Activated T-helper 17 cell treated with anti-CD3 and anti-CD28 coated beads, Interleukin-2, amount 50 U/mL, for 72 hours (primary cell): Measurements from ENCODE around the gene CASP8AP2. TPM values are rescaled to one million over a fixed set of nuclear protein-coding genes. Genes with fewer than 3 reads are reported as not detected.
"Not testable (repeated sequence)": the region's sequence is repeated elsewhere in the genome, so short reads cannot be mapped to it uniquely, and the experiment has no call there.

Experiments
- ATAC-seq: fragments of 150-1000 bp; cut with Tn5 transposase; replicated peaks from 2 replicates; pipeline ENCODE4 v1.10.0; 2021; ENCODE audit warnings: mild to moderate bottlenecking, moderate library complexity
- H3K27ac Mint-ChIP-seq: one replicate; pipeline ENCODE4 v1.8.0; 2022; ENCODE audit warnings: mixed read lengths
- H3K27me3 Mint-ChIP-seq: one replicate; pipeline ENCODE4 v1.8.0; 2022; ENCODE audit warnings: mixed read lengths
- H3K36me3 Mint-ChIP-seq: one replicate; pipeline ENCODE4 v1.8.0; 2022; ENCODE audit warnings: low read depth, mild to moderate bottlenecking, mixed read lengths
- H3K4me1 Mint-ChIP-seq: one replicate; pipeline ENCODE4 v1.8.0; 2022; ENCODE audit warnings: mixed read lengths
- H3K4me3 Mint-ChIP-seq: one replicate; pipeline ENCODE4 v1.8.0; 2022; ENCODE audit warnings: mild to moderate bottlenecking, mixed read lengths
- H3K9me3 Mint-ChIP-seq: one replicate; pipeline ENCODE4 v1.8.0; 2022; ENCODE audit warnings: mixed read lengths
- total RNA-seq, 2 donors: library from RNA; stranded (reverse); gene quantifications; one replicate each; pipeline ENCODE4 v1.2.3, GENCODE V29; 2022

The CASP8AP2 gene
- total RNA-seq, 2 donors from 2014 or later: 20.4 to 25.6 TPM

DNA sequence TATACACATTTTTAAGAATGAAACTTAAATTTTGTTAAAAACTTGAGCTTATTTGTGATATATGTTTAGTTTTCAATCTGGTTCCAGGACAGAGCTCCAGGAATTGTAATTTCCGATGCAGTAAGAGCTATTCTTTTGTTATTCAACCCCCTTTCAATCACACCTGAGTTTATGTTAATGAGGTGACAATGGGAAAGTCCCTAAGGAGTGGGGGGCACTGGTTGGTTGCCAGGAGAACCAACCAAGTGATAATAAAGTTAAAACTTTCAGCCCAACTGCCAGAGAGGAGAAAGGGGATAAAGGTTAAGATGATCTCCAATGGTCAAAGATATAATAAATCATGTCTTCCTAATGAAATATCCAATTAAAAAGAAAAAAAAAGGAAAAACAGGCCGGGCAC lies 29.9 kb upstream of the CASP8AP2 start:
- ATAC-seq: no peak
- H3K36me3 Mint-ChIP-seq: peaks cover 76% of the 10 kb centered on the region
- no peak overlapping the region for H3K27ac Mint-ChIP-seq
- H3K9me3 Mint-ChIP-seq: no peaks in the 10 kb centered on the region
- H3K4me1 Mint-ChIP-seq: peaks cover 7% of the 10 kb centered on the region
- H3K4me3 Mint-ChIP-seq: no peak overlapping the region
- H3K27me3 Mint-ChIP-seq: no peaks in the 10 kb centered on the region

DNA sequence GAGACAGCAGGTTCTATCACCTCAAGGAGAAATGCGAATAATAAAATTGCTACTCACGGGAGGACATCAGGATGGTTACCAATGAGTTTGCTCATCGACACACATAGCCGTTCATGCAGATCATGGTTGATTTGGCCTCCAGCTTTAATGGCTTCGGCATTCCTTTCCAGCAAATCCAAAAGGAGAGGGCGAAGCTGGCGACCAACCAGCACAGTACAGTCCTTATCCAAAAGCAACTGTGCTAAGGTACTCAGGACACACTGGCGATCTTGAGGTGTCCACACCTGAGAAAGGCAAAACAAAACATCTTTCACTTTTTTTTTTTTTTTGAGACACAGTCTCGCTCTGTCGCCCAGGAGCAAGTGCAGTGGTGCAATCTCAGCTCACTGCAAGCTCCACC lies 26.4 kb upstream of the CASP8AP2 start:
- Mint-ChIP-seq H3K4me3 (no peak overlapping the region), H3K27ac (no peak overlapping the region), H3K9me3 (no peaks in the 10 kb centered on the region), H3K4me1 (peaks cover 6% of the 10 kb centered on the region), H3K27me3 (no peaks in the 10 kb centered on the region), H3K36me3 (peaks cover 52% of the 10 kb centered on the region)
- no peak for ATAC-seq

DNA sequence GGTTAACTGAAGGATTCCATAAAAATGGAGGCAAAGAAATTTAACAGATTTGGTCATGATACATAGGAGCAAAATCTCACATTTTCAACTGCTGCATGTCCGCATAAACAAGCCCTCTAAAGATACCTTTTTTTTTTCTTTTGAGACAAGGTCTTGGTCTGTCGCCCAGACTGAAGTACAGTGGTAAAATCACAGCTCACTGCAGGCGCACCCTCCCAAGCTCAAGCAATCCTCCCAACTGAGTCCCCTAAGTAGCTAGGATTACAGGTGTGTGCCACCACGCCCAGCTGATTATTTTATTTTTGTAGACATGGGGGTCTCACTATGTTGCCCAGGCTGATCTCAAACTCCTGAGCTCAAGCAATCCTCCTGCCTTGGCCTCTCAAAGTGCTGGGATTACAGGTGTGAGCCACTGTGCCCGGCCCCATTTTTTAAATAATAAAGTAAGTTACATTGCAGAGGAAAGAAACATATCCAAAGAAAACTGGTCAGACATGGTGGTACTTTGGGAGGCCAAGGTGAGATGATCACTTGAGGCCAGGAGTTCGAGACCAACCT lies 23.8 kb upstream of the CASP8AP2 start:
- Mint-ChIP-seq H3K4me1 (peaks cover 10% of the 10 kb centered on the region), H3K27ac (no peak overlapping the region)
- ATAC-seq: no peak

GRCh38 chr6:89807581-89807980 lies 22.1 kb upstream of the CASP8AP2 start:
- Mint-ChIP-seq H3K27ac (peak overlapping the region; percentile 48), H3K4me3 (no peak overlapping the region), H3K27me3 (no peaks in the 10 kb centered on the region), H3K9me3 (no peaks in the 10 kb centered on the region), H3K4me1 (peaks cover 10% of the 10 kb centered on the region), H3K36me3 (peaks cover 9% of the 10 kb centered on the region)
- ATAC-seq: no peak

More for the DNA sequence above, 23.8 kb upstream of the CASP8AP2 start:
- no peaks in the 10 kb centered on the region for H3K27me3 Mint-ChIP-seq
- H3K4me3 Mint-ChIP-seq: no peak overlapping the region
- H3K36me3 Mint-ChIP-seq: peaks cover 26% of the 10 kb centered on the region
- H3K9me3 Mint-ChIP-seq: no peaks in the 10 kb centered on the region

- H3K9me3 Mint-ChIP-seq, H3K27me3 Mint-ChIP-seq: not testable (repeated sequence)
- peaks cover 15% of the 10 kb centered on the region for H3K36me3 Mint-ChIP-seq
Measured at GRCh38 chr6:89813422-89813821, 16.3 kb upstream of the CASP8AP2 start.

GRCh38 chr6:89817481-89817880 lies 12.2 kb upstream of the CASP8AP2 start:
- no peak for ATAC-seq
- no peaks in the 10 kb centered on the region for H3K27me3 Mint-ChIP-seq
- no peak overlapping the region for H3K27ac Mint-ChIP-seq
- peaks cover 31% of the 10 kb centered on the region for H3K36me3 Mint-ChIP-seq
- peak overlapping the region; percentile 98 for H3K4me3 Mint-ChIP-seq
- no peaks in the 10 kb centered on the region for H3K9me3 Mint-ChIP-seq
- peaks cover 21% of the 10 kb centered on the region for H3K4me1 Mint-ChIP-seq

More at GRCh38 chr6:89813422-89813821, 16.3 kb upstream of the CASP8AP2 start:
- ATAC-seq, H3K27ac Mint-ChIP-seq, H3K4me3 Mint-ChIP-seq: not testable (repeated sequence)
- peaks cover 13% of the 10 kb centered on the region for H3K4me1 Mint-ChIP-seq

DNA sequence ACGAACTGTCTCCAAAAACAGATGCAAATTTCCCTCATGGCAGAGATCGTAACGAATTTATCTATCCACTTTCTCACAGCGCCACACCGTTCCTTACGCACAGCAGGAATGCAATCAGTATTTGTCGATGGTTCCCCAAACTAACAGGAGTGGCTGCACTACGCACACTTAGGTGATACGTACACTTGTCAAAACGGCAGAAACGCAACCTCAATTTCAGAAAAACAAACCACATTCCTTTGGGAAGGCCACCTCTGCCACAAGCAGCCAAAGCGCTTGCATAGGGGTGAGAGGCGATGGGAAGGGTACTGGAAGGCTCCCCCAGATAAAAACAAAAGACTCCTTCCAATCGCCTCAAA lies 10.7 kb upstream of the CASP8AP2 start:
- Mint-ChIP-seq H3K4me1 (peaks cover 21% of the 10 kb centered on the region), H3K27me3 (no peaks in the 10 kb centered on the region), H3K36me3 (peaks cover 31% of the 10 kb centered on the region), H3K4me3 (peak overlapping the region; percentile 98), H3K9me3 (no peaks in the 10 kb centered on the region), H3K27ac (peak overlapping the region; percentile 99)
- peak; percentile 17 for ATAC-seq

DNA sequence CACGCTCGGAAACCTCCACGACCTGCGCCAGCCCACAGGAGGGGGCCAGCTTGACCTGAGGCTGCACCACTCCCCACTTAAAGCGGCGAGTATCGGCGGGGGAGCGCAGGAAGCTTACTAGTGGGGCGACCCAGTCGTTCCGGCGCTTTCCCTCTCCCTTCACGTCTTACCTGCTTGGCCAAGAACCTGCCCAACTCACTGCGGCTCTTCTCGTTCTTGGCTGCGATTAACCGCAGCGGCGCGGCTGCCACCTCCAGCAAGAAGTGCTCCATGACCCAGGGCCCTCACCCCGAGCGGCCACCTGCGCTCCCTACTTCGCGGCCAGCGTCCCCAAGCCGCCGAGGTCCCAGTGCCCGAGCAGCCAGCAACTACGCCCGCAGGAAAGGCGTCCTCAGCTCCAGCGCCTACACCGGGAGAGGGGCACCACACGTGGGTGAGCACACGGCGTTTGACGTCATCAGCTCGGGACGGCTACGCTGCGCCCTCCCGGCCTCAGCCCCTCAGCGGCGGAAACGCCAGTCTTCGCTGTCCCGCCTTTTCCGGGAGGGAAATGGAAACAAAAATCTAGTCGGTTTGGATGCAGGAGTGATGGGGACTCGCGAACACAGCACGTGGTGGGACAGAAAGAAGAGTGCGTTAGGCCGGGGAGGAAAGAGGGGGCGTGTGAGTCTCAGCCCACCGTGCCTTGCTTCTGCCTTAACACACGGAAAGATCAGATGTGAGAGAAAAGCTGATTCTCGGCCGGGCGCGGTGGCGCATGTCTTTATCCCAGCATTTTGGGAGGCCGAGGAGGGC lies 10.1 kb upstream of the CASP8AP2 start, which contains the start of gene MDN1:
Gene MDN1 (minus strand): TSS at position 459 of the 795 bp plus-strand sequence. CDS start 187 bp downstream, at position 272.
- Mint-ChIP-seq H3K9me3 (no peaks in the 10 kb centered on the region), H3K27ac (peak within 1 kb of the TSS; percentile 99), H3K36me3 (peaks cover 26% of the 10 kb centered on the region), H3K4me1 (peaks cover 21% of the 10 kb centered on the region), H3K4me3 (peak within 1 kb of the TSS; percentile 98), H3K27me3 (no peaks in the 10 kb centered on the region)
- peak; percentile 98 for ATAC-seq

DNA sequence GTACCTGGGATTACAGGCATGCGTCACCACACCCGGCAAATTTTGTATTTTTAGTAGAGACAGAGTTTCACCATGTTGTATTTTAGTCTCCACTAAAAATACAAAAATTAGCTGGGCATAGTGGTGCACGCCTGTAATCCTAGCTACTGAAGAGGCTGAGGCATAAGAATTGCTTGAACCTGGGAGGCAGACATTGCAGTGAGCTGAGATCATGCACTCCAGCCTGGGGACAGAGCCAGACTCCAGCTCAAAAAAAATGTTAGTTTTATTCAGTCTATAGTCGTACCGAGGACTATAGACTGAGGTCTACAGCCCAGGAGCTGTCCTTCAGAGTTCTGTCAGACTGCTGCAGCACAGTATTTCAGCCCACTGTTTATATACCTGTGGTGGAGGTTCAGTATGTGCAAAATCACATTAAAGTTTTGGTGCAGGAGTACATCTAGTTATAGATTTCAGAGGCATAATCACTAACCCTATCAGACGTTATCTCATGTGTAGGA lies 3.6 kb upstream of the CASP8AP2 start:
- peaks cover 16% of the 10 kb centered on the region for H3K36me3 Mint-ChIP-seq
- H3K27me3 Mint-ChIP-seq: no peaks in the 10 kb centered on the region
- H3K27ac Mint-ChIP-seq: no peak overlapping the region
- H3K9me3 Mint-ChIP-seq: no peaks in the 10 kb centered on the region
- H3K4me3 Mint-ChIP-seq: no peak overlapping the region
- H3K4me1 Mint-ChIP-seq: peaks cover 7% of the 10 kb centered on the region
- no peak for ATAC-seq

DNA sequence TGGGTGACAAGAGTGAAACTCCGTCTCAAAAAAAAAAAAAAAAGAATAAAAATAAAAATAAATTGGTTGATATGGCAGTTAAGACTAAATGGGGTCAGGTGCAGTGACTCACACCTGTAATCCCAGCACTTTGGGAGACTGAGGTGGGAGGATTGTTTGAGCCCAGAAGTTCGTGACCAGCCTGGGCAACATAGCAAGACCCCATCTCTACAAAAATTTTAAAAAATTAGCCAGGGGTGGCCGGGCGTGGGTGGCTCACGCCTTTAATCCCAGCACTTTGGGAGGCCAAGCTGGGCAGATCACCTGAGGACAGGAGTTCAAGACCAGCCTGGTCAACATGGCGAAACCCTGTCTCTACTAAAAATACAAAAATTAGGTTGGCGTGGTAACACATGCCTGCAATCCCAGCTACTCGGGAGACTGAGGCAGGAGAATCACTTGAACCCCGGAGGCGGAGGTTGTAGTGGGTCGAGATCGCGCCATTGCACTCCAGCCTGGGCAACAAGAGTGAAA lies 1.1 kb upstream of the CASP8AP2 start:
- not testable (repeated sequence) for H3K27me3 Mint-ChIP-seq, ATAC-seq, H3K9me3 Mint-ChIP-seq
- H3K27ac Mint-ChIP-seq: peak overlapping the region; percentile 86
- peaks cover 40% of the 10 kb centered on the region for H3K36me3 Mint-ChIP-seq
- H3K4me3 Mint-ChIP-seq: peak overlapping the region; percentile 94
- H3K4me1 Mint-ChIP-seq: peaks cover 12% of the 10 kb centered on the region

DNA sequence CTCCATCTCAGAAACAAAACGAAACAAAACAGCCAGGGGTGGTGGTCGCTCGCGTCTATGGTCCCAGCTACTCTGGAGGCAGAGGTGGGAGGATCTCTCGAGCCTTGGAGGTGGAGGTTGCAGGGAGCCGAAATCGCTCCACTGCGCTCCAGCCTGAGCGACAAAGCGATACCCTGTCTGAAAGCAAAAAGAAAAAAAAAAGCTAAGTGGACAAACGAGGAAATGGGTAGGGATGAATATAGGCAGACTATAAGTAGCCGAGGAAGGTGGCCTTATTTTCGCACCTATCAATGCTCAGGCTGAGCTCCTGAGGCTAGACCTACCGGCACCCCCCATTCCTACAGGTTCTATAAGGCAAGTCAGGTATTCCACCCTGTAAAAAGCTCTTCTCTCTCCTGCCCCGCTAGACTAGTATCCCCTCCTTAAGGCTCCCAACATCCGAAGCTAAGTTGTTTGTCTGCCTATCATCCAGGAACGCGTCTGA lies 650 bp upstream of the CASP8AP2 start:
- peak; percentile 43 for ATAC-seq
- H3K27me3 Mint-ChIP-seq: no peaks in the 10 kb centered on the region
- H3K9me3 Mint-ChIP-seq: no peaks in the 10 kb centered on the region
- peaks cover 44% of the 10 kb centered on the region for H3K36me3 Mint-ChIP-seq
- H3K4me3 Mint-ChIP-seq: peak overlapping the region; percentile 94
- H3K4me1 Mint-ChIP-seq: peaks cover 13% of the 10 kb centered on the region
- H3K27ac Mint-ChIP-seq: peak overlapping the region; percentile 86

DNA sequence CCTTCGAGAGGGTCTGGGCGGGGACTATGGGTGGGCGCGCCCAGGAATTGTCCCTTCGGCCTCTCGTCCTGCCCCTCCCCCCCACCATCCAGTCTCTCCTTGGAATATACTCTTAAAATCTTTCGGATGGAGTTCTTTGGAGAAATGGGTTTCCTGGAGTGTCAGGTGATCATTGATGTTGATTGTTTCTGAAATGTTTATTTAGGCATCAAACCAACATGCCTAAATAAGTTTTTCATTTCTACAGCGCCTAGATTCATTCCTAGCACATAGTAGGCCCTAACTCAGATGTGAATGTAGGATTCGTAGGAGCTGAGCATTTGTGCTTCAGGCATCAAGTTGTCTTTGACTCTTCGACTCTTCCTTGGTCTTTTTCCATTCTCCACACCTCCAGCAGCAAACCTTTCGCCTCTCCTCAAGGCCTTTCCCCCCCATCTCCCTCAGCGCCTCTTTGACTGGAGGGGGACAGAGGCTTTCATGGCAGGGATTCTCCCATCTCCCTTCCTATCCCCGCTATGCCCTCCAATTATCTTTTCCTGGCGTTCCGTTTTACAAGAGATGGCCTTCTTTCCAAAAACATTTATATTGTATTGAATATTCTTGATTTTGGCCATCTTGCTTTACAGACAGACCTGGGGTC lies 610 bp downstream of the CASP8AP2 start:
- no peaks in the 10 kb centered on the region for H3K27me3 Mint-ChIP-seq
- H3K9me3 Mint-ChIP-seq: no peaks in the 10 kb centered on the region
- ATAC-seq: no peak
- H3K4me3 Mint-ChIP-seq: peak overlapping the region; percentile 94
- peaks cover 52% of the 10 kb centered on the region for H3K36me3 Mint-ChIP-seq
- H3K27ac Mint-ChIP-seq: peak overlapping the region; percentile 86
- H3K4me1 Mint-ChIP-seq: peaks cover 19% of the 10 kb centered on the region

DNA sequence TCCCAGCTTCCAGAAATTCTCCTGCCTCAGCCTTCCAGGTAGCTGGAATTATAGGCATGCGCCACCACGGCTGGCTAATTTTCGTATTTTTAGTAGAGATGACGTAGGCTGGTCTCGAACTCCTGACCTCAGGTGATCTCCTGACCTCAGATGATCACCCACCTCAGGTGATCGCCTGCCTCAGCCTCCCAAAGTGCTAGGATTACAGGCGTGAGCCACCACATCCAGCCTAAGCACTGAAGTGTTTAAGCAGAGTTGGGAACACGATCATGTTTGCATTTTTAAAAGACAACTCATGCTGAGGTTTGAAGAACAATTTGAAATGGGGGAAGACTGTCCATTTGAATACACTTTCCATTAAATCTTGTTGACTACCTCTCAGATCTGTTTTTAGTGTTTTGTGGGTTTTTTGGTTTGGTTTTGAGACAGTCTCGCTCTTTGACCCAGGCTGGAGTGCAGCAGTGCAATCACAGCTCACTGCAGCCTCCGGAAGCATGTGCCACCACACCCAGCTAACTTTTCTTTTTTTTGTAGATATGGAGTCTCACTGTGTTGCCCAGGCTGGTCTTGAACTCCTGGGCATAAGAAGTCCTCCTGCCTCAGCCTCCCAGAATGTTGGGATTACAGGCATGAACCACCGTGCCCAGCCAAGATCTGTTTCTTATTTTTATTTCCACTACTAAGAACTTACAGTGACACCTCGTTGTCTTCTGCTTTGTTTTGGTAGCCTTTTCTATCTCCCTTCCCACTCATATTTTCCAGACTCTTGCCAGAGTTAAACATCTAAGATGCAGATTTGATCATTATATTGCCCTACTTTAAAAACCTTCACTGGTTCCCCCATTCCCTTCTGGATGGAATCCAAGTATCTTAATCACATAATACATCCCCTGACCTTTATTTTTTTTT lies 5.5 kb downstream of the CASP8AP2 start:
- Mint-ChIP-seq H3K9me3 (no peaks in the 10 kb centered on the region), H3K36me3 (peaks cover 85% of the 10 kb centered on the region), H3K27me3 (no peaks in the 10 kb centered on the region), H3K27ac (peak overlapping the region; percentile 82), H3K4me3 (peak overlapping the region; percentile 64), H3K4me1 (peaks cover 39% of the 10 kb centered on the region)
- ATAC-seq: peak; percentile 97
